Measurements from ENCODE around the gene RSPO4. TPM values are rescaled to one million over a fixed set of nuclear protein-coding genes. Genes with fewer than 3 reads are reported as not detected.

Gene RSPO4
- total RNA-seq, 2 experiments from 2014 or later: 0.14 to 0.25 TPM

GRCh38 chr20:955111-955510 lies 47.0 kb downstream of the RSPO4 start:
- Histone ChIP-seq H3K4me3 (ENCODE audit: low read length) (no peak overlapping the region), H3K4me1 (ENCODE audit: insufficient read depth, low read length) (peaks cover 4% of the 10 kb centered on the region), H3K36me3 (ENCODE audit: insufficient read depth, low read length) (no peaks in the 10 kb centered on the region), H3K27me3 (ENCODE audit: control insufficient read depth in 1 of 2, insufficient read depth in 2 of 2, low read length in 2 of 2) (peaks cover 11 to 17% of the 10 kb centered on the region in 2 experiments), H3K27ac (ENCODE audit: low read depth in 1 of 2, low read length in 2 of 2) (no peak overlapping the region), H3K9me3 (ENCODE audit: control insufficient read depth in 1 of 2, insufficient read depth in 1 of 2, low read length in 2 of 2) (peaks cover 0 to 4% of the 10 kb centered on the region in 2 experiments)
- Mint-ChIP-seq H3K27me3 (peaks cover 67% of the 10 kb centered on the region), H3K4me1 (ENCODE audit: low read depth) (peaks cover 5% of the 10 kb centered on the region), H3K36me3 (ENCODE audit: low read depth) (no peaks in the 10 kb centered on the region), H3K9me3 (no peaks in the 10 kb centered on the region), H3K4me3 (no peak overlapping the region), H3K27ac (no peak overlapping the region)
- POLR2A ChIA-PET: interaction anchor here (0.9 kb wide), 1 partner anchor 137 kb away, joined by 3 read pairs; no protein-coding TSS in a partner anchor
- ATAC-seq (ENCODE audit: poor library complexity): no peak
- DNase-seq: no peak
- TF ChIP-seq CTCF (IDR thresholded peaks at IDR 0.05): no peak
- intact Hi-C loops (cut with DNase I, micrococcal nuclease): no loop called here
- CTCF ChIA-PET: interaction anchor here (1.0 to 2.7 kb wide), 5 partner anchors 121 to 257 kb away, joined by 3 to 27 read pairs (median 12); partner anchors contain the start of gene FAM110A

DNA sequence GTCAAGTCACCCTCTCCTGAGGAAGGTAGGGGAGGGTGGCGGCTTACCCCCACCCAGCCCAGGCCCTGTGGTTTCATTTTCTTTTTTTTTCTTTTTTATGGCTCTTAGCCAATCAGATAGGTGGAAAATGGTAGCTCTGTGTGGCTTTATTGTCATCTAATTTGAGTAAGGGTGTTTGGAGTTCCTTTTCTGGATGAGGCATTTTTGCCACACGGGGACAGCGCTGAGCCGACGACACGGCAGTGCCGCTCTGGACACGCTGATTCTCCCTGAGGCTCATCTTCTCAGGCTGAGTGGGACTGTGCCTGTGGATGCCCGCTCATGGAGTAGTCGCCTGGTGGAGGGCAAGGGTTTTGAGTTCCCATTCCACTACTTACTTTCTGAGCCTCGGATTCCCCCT lies 48.4 kb downstream of the RSPO4 start:
- H3K4me1 ChIP-seq (ENCODE audit: insufficient read depth, low read length): peaks cover 4% of the 10 kb centered on the region
- DNase-seq: no peak
- no peak overlapping the region for H3K27ac ChIP-seq (ENCODE audit: low read depth in 1 of 2, low read length in 2 of 2)
- no peaks in the 10 kb centered on the region for H3K36me3 Mint-ChIP-seq (ENCODE audit: low read depth)
- H3K9me3 Mint-ChIP-seq: no peaks in the 10 kb centered on the region
- no peak for TF ChIP-seq CTCF (IDR thresholded peaks at IDR 0.05)
- ChIA-PET POLR2A (no interaction called here), CTCF (no interaction called here)
- intact Hi-C loops (cut with DNase I, micrococcal nuclease): no loop called here
- H3K27ac Mint-ChIP-seq: no peak overlapping the region
- no peak for ATAC-seq (ENCODE audit: poor library complexity)
- H3K4me3 Mint-ChIP-seq: no peak overlapping the region
- no peaks in the 10 kb centered on the region for H3K9me3 ChIP-seq (ENCODE audit: control insufficient read depth in 1 of 2, insufficient read depth in 1 of 2, low read length in 2 of 2)
- H3K4me1 Mint-ChIP-seq (ENCODE audit: low read depth): peaks cover 5% of the 10 kb centered on the region
- H3K27me3 ChIP-seq (ENCODE audit: control insufficient read depth in 1 of 2, insufficient read depth in 2 of 2, low read length in 2 of 2): peaks cover 9 to 17% of the 10 kb centered on the region in 2 experiments
- peaks cover 69% of the 10 kb centered on the region for H3K27me3 Mint-ChIP-seq
- no peak overlapping the region for H3K4me3 ChIP-seq (ENCODE audit: low read length)
- H3K36me3 ChIP-seq (ENCODE audit: insufficient read depth, low read length): no peaks in the 10 kb centered on the region

DNA sequence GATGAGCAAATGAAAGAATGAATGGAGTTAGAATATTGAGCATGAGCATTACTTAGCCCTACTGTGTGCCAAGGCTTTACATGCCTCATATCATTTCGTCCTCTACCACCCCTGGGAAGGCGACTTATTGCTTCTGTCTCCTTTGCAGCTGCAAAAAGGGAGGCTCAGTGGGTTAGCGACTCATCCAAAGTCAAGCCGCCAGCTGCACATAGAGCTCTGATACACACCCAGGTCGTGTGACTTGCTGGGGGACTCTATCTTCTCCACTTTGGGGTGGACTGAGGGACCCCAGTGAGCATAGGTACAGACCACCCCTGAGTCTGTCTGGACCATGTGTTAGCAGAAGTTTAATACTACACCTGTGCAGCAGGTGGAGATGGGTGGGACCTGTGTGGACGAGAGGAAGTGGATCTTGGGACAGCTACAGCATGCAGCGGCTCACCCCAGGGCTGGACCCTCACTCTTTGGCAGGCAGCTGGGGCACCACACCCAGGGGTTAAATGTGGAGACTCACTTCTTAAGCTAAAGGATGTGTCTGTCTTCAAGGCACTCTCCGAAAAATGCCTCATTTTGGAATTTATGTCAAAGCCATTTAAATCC lies 49.8 kb downstream of the RSPO4 start:
- Mint-ChIP-seq H3K4me1 (ENCODE audit: low read depth) (peaks cover 5% of the 10 kb centered on the region), H3K27me3 (peaks cover 70% of the 10 kb centered on the region), H3K27ac (no peak overlapping the region), H3K9me3 (no peaks in the 10 kb centered on the region), H3K36me3 (ENCODE audit: low read depth) (no peaks in the 10 kb centered on the region), H3K4me3 (no peak overlapping the region)
- DNase-seq (no peak), ATAC-seq (ENCODE audit: poor library complexity) (no peak)
- Histone ChIP-seq H3K4me3 (ENCODE audit: low read length) (no peak overlapping the region), H3K27ac (ENCODE audit: low read depth in 1 of 2, low read length in 2 of 2) (no peak overlapping the region), H3K27me3 (ENCODE audit: control insufficient read depth in 1 of 2, insufficient read depth in 2 of 2, low read length in 2 of 2) (peaks cover 10 to 12% of the 10 kb centered on the region in 2 experiments), H3K4me1 (ENCODE audit: insufficient read depth, low read length) (peaks cover 4% of the 10 kb centered on the region), H3K9me3 (ENCODE audit: control insufficient read depth in 1 of 2, insufficient read depth in 1 of 2, low read length in 2 of 2) (no peaks in the 10 kb centered on the region), H3K36me3 (ENCODE audit: insufficient read depth, low read length) (no peaks in the 10 kb centered on the region)
- intact Hi-C loops (cut with DNase I, micrococcal nuclease): no loop called here
- no peak for TF ChIP-seq CTCF (IDR thresholded peaks at IDR 0.05)
- CTCF ChIA-PET: no interaction called here
- POLR2A ChIA-PET: no interaction called here
